Measurements from ENCODE around the gene EIF1.

- TF ChIP-seq CTCF (IDR thresholded peaks at IDR 0.05), result no peak
- no peak for TF ChIP-seq POLR2A (IDR thresholded peaks at IDR 0.05)
Measured at GRCh38 chr17:41686281-41686680, 2.4 kb upstream of the EIF1 start.

Measured in lower leg skin (tissue), 3 donors.